AG04450 (cell line): ENCODE data around the gene KCNQ5. TPM values are rescaled to one million over a fixed set of nuclear protein-coding genes. Genes with fewer than 3 reads are reported as not detected.

Experiments
- CTCF ChIA-PET: fragments of 300-600, 350-600 bp; formaldehyde crosslinking; extraction: SDS; loops from one replicate; lab custom pipeline; 2022; ENCODE audit warnings: antibody characterized with exemption, inconsistent platforms; lab: Charles Lee
- POLR2A ChIA-PET: fragments of 350-600 bp; formaldehyde crosslinking; extraction: SDS; loops from one replicate; lab custom pipeline; 2021; ENCODE audit warnings: antibody characterized with exemption, inconsistent platforms; lab: Yijun Ruan, JAX
- DNase-seq: peaks from one replicate; pipeline ENCODE4 v3.0.0-alpha.2; 2011; ENCODE audit warnings: low read depth, low spot score
- H3K27ac ChIP-seq: one replicate; pipeline ENCODE4 v1.5.1; 2012; ENCODE audit warnings: low read depth, low read length, control low read depth
- H3K27me3 ChIP-seq: one replicate; pipeline ENCODE4 v1.6.0; 2012; ENCODE audit warnings: low read length; ENCODE audit not compliant: control insufficient read depth, insufficient read depth
- H3K4me3 ChIP-seq: 2 replicates; pipeline ENCODE4 v1.5.1; 2011; ENCODE audit warnings: mild to moderate bottlenecking, low read depth, low read length, control low read depth
- H3K9me3 ChIP-seq: 2 replicates; pipeline ENCODE4 v1.5.1; 2012; ENCODE audit warnings: low read length; ENCODE audit not compliant: control insufficient read depth, insufficient read depth
- CTCF ChIP-seq: IDR thresholded peaks from 2 replicates; pipeline ENCODE4 v1.5.1; 2011; ENCODE audit warnings: low read depth, low read length, control low read depth, inconsistent platforms
- polyA plus RNA-seq: library from polyadenylated mRNA; depleted of rRNA; stranded (reverse); fragments of >200 nt; gene quantifications from 2 replicates; pipeline ENCODE4 v1.2.3, GENCODE V29; 2011

KCNQ5 gene
- polyA plus RNA-seq, 1 experiment = 0.52 TPM

GRCh38 chr6:72820153-72820552 is 198.3 kb downstream of the KCNQ5 start:
- TF ChIP-seq CTCF = no peak
- Histone ChIP-seq H3K4me3 (no peak overlapping the region), H3K27ac (no peak overlapping the region), H3K9me3 (no peaks in the 10 kb centered on the region), H3K27me3 (no peaks in the 10 kb centered on the region)
- ChIA-PET POLR2A (no interaction called here), CTCF (no interaction called here)
- no peak for DNase-seq

- H3K9me3 ChIP-seq = no peaks in the 10 kb centered on the region; the same call in 1 of the 2 replicates
- no peaks in the 10 kb centered on the region for H3K27me3 ChIP-seq
- no peak for DNase-seq
- CTCF ChIA-PET = interaction anchor here (0.5 kb wide), 1 partner anchor 367 kb away, joined by 6 read pairs; no protein-coding TSS in a partner anchor
- TF ChIP-seq CTCF = no peak
- no peak overlapping the region for H3K4me3 ChIP-seq
- POLR2A ChIA-PET = no interaction called here
- H3K27ac ChIP-seq = no peak overlapping the region
Observed at GRCh38 chr6:72820906-72821305, 199.0 kb downstream of the KCNQ5 start.

- H3K27me3 ChIP-seq = no peaks in the 10 kb centered on the region
- DNase-seq = no peak
- H3K4me3 ChIP-seq = no peak overlapping the region
- POLR2A ChIA-PET = no interaction called here
- H3K27ac ChIP-seq = no peak overlapping the region
- no peaks in the 10 kb centered on the region; the same call in 1 of the 2 replicates for H3K9me3 ChIP-seq
- TF ChIP-seq CTCF = no peak
- CTCF ChIA-PET = no interaction called here
Observed at GRCh38 chr6:72822023-72822422, 200.2 kb downstream of the KCNQ5 start.

GRCh38 chr6:72822691-72823090 is 200.8 kb downstream of the KCNQ5 start:
- Histone ChIP-seq H3K27ac (no peak overlapping the region), H3K9me3 (no peaks in the 10 kb centered on the region; the same call in 1 of the 2 replicates), H3K4me3 (no peak overlapping the region), H3K27me3 (no peaks in the 10 kb centered on the region)
- ChIA-PET CTCF (no interaction called here), POLR2A (no interaction called here)
- no peak for DNase-seq
- no peak for TF ChIP-seq CTCF

- DNase-seq = no peak
- no peaks in the 10 kb centered on the region for H3K27me3 ChIP-seq
- no peak for TF ChIP-seq CTCF
- CTCF ChIA-PET = no interaction called here
- H3K27ac ChIP-seq = no peak overlapping the region
- no peaks in the 10 kb centered on the region; the same call in 1 of the 2 replicates for H3K9me3 ChIP-seq
- POLR2A ChIA-PET = no interaction called here
- H3K4me3 ChIP-seq = no peak overlapping the region
Observed at GRCh38 chr6:72824833-72825232, 203.0 kb downstream of the KCNQ5 start.
